H9 (cell line): ENCODE measurements around the gene DCBLD1. TPM values are rescaled to one million over a fixed set of nuclear protein-coding genes. Genes with fewer than 3 reads are reported as not detected.

Source experiments
- DNase-seq: peaks from one replicate; pipeline ENCODE4 v3.0.0-alpha.2; 2017
- H2AFZ ChIP-seq: one replicate; pipeline ENCODE4 v1.6.1; 2013; ENCODE audit warnings: mild to moderate bottlenecking, low read length, control low read depth, moderate library complexity
- H2AK5ac ChIP-seq: 2 replicates; pipeline ENCODE4 v1.6.1; 2013; ENCODE audit warnings: low read length, control low read depth, mixed read lengths; ENCODE audit not compliant: insufficient read length
- H2BK120ac ChIP-seq: one replicate; pipeline ENCODE4 v1.6.1; 2013; ENCODE audit warnings: low read depth, mild to moderate bottlenecking, low read length, control low read depth, inconsistent platforms; ENCODE audit not compliant: poor library complexity, severe bottlenecking
- H2BK12ac ChIP-seq: 2 replicates; pipeline ENCODE4 v1.6.1; 2013; ENCODE audit warnings: low read length, control low read depth, mixed read lengths, low read depth; ENCODE audit not compliant: insufficient read length
- H2BK15ac ChIP-seq: 2 replicates; pipeline ENCODE4 v1.6.1; 2013; ENCODE audit warnings: low read depth, low read length, control low read depth
- H2BK20ac ChIP-seq: one replicate; pipeline ENCODE4 v1.6.1; 2013; ENCODE audit warnings: low read depth, mild to moderate bottlenecking, low read length, control low read depth, inconsistent platforms; ENCODE audit not compliant: poor library complexity, severe bottlenecking
- H2BK5ac ChIP-seq: 2 replicates; pipeline ENCODE4 v1.6.1; 2013; ENCODE audit warnings: low read length, control low read depth, mixed read lengths; ENCODE audit not compliant: insufficient read length
- H3K14ac ChIP-seq: 2 replicates; pipeline ENCODE4 v1.6.1; 2013; ENCODE audit warnings: low read length, control low read depth; ENCODE audit not compliant: insufficient read depth
- H3K18ac ChIP-seq: 2 replicates; pipeline ENCODE4 v1.6.1; 2013; ENCODE audit warnings: low read depth, mild to moderate bottlenecking, mixed read lengths, low read length, control low read depth; ENCODE audit not compliant: insufficient read length
- H3K23ac ChIP-seq: 2 replicates; pipeline ENCODE4 v1.6.1; 2013; ENCODE audit warnings: low read length, control low read depth, mixed read lengths, low read depth; ENCODE audit not compliant: insufficient read length
- H3K23me2 ChIP-seq: 2 replicates; pipeline ENCODE4 v1.6.1; 2013; ENCODE audit warnings: low read depth, mild to moderate bottlenecking, mixed read lengths, low read length, control low read depth; ENCODE audit not compliant: insufficient read length, poor library complexity, severe bottlenecking
- H3K27ac ChIP-seq: 2 replicates; pipeline ENCODE4 v1.5.1; 2013; ENCODE audit warnings: low read length, control low read depth, mixed read lengths, low read depth; ENCODE audit not compliant: insufficient read length
- H3K27me3 ChIP-seq: 2 replicates; pipeline ENCODE4 v1.6.1; 2013; ENCODE audit warnings: low read length, control low read depth, inconsistent platforms; ENCODE audit not compliant: insufficient read depth
- H3K4ac ChIP-seq: 2 replicates; pipeline ENCODE4 v1.6.1; 2013; ENCODE audit warnings: low read depth, mild to moderate bottlenecking, control low read depth, inconsistent platforms, low read length, moderate library complexity
- H3K4me1 ChIP-seq: 2 replicates; pipeline ENCODE4 v1.6.1; 2013; ENCODE audit warnings: low read length, control low read depth, inconsistent platforms; ENCODE audit not compliant: insufficient read depth
- H3K4me2 ChIP-seq: 2 replicates; pipeline ENCODE4 v1.6.1; 2013; ENCODE audit warnings: low read length, control low read depth, mixed read lengths; ENCODE audit not compliant: insufficient read length, insufficient read depth
- H3K56ac ChIP-seq: 2 replicates; pipeline ENCODE4 v1.6.1; 2013; ENCODE audit warnings: low read depth, mild to moderate bottlenecking, mixed read lengths, low read length, control low read depth; ENCODE audit not compliant: insufficient read length
- H3K79me1 ChIP-seq: 2 replicates; pipeline ENCODE4 v1.6.1; 2013; ENCODE audit warnings: low read depth, mild to moderate bottlenecking, moderate library complexity, low read length, control low read depth, inconsistent platforms; ENCODE audit not compliant: insufficient read depth, poor library complexity, severe bottlenecking
- H3K79me2 ChIP-seq: 2 replicates; pipeline ENCODE4 v1.6.1; 2013; ENCODE audit warnings: low read length, control low read depth, inconsistent platforms; ENCODE audit not compliant: insufficient read depth
- H3K9ac ChIP-seq: 2 replicates; pipeline ENCODE4 v1.6.1; 2013; ENCODE audit warnings: low read length, control low read depth, mixed read lengths; ENCODE audit not compliant: insufficient read length; ENCODE audit errors: extremely low read depth
- H3K9me3 ChIP-seq: one replicate; pipeline ENCODE4 v1.6.1; 2013; ENCODE audit warnings: low read depth, low read length, inconsistent platforms; ENCODE audit not compliant: control insufficient read depth
- H3T11ph ChIP-seq: one replicate; pipeline ENCODE4 v1.6.1; 2013; ENCODE audit warnings: mild to moderate bottlenecking, low read length, control low read depth, inconsistent platforms
- H4K20me1 ChIP-seq: one replicate; pipeline ENCODE4 v1.6.1; 2013; ENCODE audit not compliant: control insufficient read depth, insufficient read length, insufficient read depth
- H4K5ac ChIP-seq: 2 replicates; pipeline ENCODE4 v1.6.1; 2013; ENCODE audit warnings: low read depth, mild to moderate bottlenecking, mixed read lengths, low read length, control low read depth; ENCODE audit not compliant: insufficient read length
- H4K8ac ChIP-seq: replicated peaks from 2 replicates; pipeline ENCODE4 v1.6.1; 2013; ENCODE audit warnings: low read length, control low read depth, mixed read lengths, low read depth; ENCODE audit not compliant: insufficient read length
- H4K91ac ChIP-seq: 2 replicates; pipeline ENCODE4 v1.6.1; 2013; ENCODE audit warnings: low read depth, mild to moderate bottlenecking, moderate library complexity, mixed read lengths, low read length, control low read depth; ENCODE audit not compliant: insufficient read length
- H3K27ac Mint-ChIP-seq, 3 experiments: 2 replicates in 2 of 3; 3 replicates in 1 of 3; pipeline ENCODE4 v1.8.0; 2020 to 2021; ENCODE audit warnings: mixed read lengths in 3 of 3, mild to moderate bottlenecking in 1 of 3, moderate library complexity in 1 of 3
- H3K27me3 Mint-ChIP-seq: 2 replicates; pipeline ENCODE4 v1.8.0; 2021; ENCODE audit warnings: low read depth, mild to moderate bottlenecking, moderate library complexity, mixed read lengths
- H3K36me3 Mint-ChIP-seq, 3 experiments: 2 replicates in 2 of 3; 3 replicates in 1 of 3; pipeline ENCODE4 v1.8.0; 2020 to 2021; ENCODE audit warnings: low read depth in 3 of 3, mixed read lengths in 3 of 3; ENCODE audit not compliant: insufficient read depth in 1 of 3
- H3K4me1 Mint-ChIP-seq, 2 experiments: 2 replicates each; pipeline ENCODE4 v1.8.0; 2020; ENCODE audit warnings: mixed read lengths in 2 of 2
- H3K4me3 Mint-ChIP-seq, 2 experiments: 2 replicates in 1 of 2; 3 replicates in 1 of 2; pipeline ENCODE4 v1.8.0; 2020 to 2021; ENCODE audit warnings: mild to moderate bottlenecking in 2 of 2, mixed read lengths in 2 of 2, moderate library complexity in 1 of 2
- H3K9me3 Mint-ChIP-seq, 2 experiments: 2 replicates in 1 of 2; 3 replicates in 1 of 2; pipeline ENCODE4 v1.8.0; 2020; ENCODE audit warnings: mild to moderate bottlenecking in 2 of 2, mixed read lengths in 2 of 2, moderate library complexity in 1 of 2
- CTCF ChIP-seq: fragments of 200-600 bp; sonication (generic); conservative IDR thresholded peaks from 3 replicates; pipeline ENCODE4 v1.8.0; 2021; ENCODE audit warnings: antibody characterized with exemption, mild to moderate bottlenecking
- WGBS: extraction: QIAGEN DNeasy Blood & Tissue Kit; methylation state at CpG from one replicate; pipeline ENCODE4 v1.1.7; 2013; ENCODE audit warnings: missing lambda C conversion rate, low lambda C conversion rate, mixed read lengths; ENCODE audit not compliant: insufficient read length; ENCODE audit errors: extremely low coverage; 5-methylcytosine and 5-hydroxymethylcytosine counted together
- total RNA-seq: library from RNA; stranded (reverse); gene quantifications from 2 replicates; pipeline ENCODE4 v1.2.1, GENCODE V29; 2021

Gene DCBLD1
- total RNA-seq, 1 experiment from 2014 or later: 10.1 TPM

GRCh38 chr6:117459204-117459944 lies 23.1 kb upstream of the DCBLD1 start:
- no peak overlapping the region for H2BK120ac ChIP-seq
- H3K23ac ChIP-seq: no peak overlapping the region
- H2BK15ac ChIP-seq: no peak overlapping the region
- no peak overlapping the region for H4K5ac ChIP-seq
- no peak overlapping the region for H3K4me2 ChIP-seq
- H3K4me1 Mint-ChIP-seq: no peaks in the 10 kb centered on the region
- H3K56ac ChIP-seq: no peak overlapping the region
- H3K14ac ChIP-seq: no peak overlapping the region
- no peaks in the 10 kb centered on the region for H3K27me3 ChIP-seq
- H3K79me1 ChIP-seq: no peaks in the 10 kb centered on the region
- H3K18ac ChIP-seq: no peak overlapping the region
- H3K4ac ChIP-seq: no peak overlapping the region
- H2AK5ac ChIP-seq: no peak overlapping the region
- no CpG with 5 or more reads among the region's 2 CpGs for WGBS
- no peak for TF ChIP-seq CTCF
- H3T11ph ChIP-seq: no peak overlapping the region
- H4K20me1 ChIP-seq: no peaks in the 10 kb centered on the region
- no peak overlapping the region for H3K27ac Mint-ChIP-seq
- H2AFZ ChIP-seq: no peak overlapping the region
- no peaks in the 10 kb centered on the region for H3K23me2 ChIP-seq
- no peak overlapping the region for H2BK20ac ChIP-seq
- H3K27ac ChIP-seq: no peak overlapping the region
- no peaks in the 10 kb centered on the region for H3K36me3 Mint-ChIP-seq
- no peaks in the 10 kb centered on the region for H3K9me3 ChIP-seq
- no peak overlapping the region for H3K9ac ChIP-seq
- no peaks in the 10 kb centered on the region for H3K4me1 ChIP-seq
- H4K8ac ChIP-seq: no peak overlapping the region
- H4K91ac ChIP-seq: no peak overlapping the region
- DNase-seq: no peak
- H3K27me3 Mint-ChIP-seq: no peaks in the 10 kb centered on the region
- H3K9me3 Mint-ChIP-seq: no peaks in the 10 kb centered on the region
- H2BK5ac ChIP-seq: no peak overlapping the region
- H3K79me2 ChIP-seq: no peaks in the 10 kb centered on the region
- no peak overlapping the region for H3K4me3 Mint-ChIP-seq
- no peak overlapping the region for H2BK12ac ChIP-seq
